Measurements from ENCODE around the gene TNFSF12. TPM values are rescaled to one million over a fixed set of nuclear protein-coding genes. Genes with fewer than 3 reads are reported as not detected.
A peak's percentile ranks its signal among the peaks of the same experiment; 100 is the strongest.

The TNFSF12 gene
- total and polyA plus RNA-seq, 5 donors from 2014 or later, result 35.5 to 49.6 (median 43.9) TPM

DNA sequence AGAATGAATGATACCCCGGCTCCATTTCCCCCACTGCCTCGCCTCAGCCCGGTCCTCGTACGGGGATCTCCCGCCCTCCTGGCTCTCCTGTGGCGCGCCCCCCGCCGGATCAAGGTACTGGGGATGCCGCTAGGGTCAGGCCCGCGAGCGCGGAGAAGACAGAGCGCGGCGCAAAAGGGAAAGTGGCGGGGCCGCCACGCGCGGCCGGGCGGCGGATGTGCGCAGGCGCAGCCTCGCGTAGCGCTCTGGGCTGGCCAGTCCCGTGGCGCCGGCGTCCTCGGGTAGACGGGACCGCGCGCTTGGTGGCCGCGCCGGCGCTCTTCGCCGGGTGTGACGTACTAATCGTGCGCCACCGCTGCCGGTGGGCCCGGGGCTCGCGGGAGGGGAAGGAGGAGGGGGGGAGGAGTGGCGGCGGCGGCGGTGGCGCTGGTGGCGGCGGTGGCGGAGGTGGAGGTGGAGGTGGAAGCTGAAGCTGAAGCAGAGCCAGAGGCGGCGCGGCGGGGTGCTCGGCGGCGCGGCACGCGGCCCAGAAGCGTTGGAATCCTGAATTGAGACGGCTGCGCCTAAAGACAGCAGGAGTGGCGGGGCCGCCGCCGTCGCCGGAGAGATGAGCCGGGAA lies 12.8 kb downstream of the TNFSF12 start, which contains the start of gene SENP3:
SENP3 (plus strand) TSS at position 331 of the 619 bp plus-strand sequence. CDS start 1,158 bp downstream, outside the sequence.
- Histone ChIP-seq H3K4me3 (ENCODE audit: low read depth, low read length) (peak within 1 kb of the TSS; percentile 86), H3K36me3 (ENCODE audit: control insufficient read depth, insufficient read depth, low read length) (peaks cover 15% of the 10 kb centered on the region), H3K4me1 (ENCODE audit: control insufficient read depth, insufficient read depth, low read length, poor library complexity, severe bottlenecking) (peaks cover 40% of the 10 kb centered on the region), H3K27ac (ENCODE audit: insufficient read depth, low read length, poor library complexity, severe bottlenecking) (peak within 1 kb of the TSS; percentile 97), H3K9me3 (ENCODE audit: control insufficient read depth in 2 of 2, low read length in 2 of 2) (no peaks in the 10 kb centered on the region), H3K27me3 (ENCODE audit: control insufficient read depth, insufficient read depth, low read length) (no peaks in the 10 kb centered on the region)
- peaks cover 16 to 46% (median 17%) of the 10 kb centered on the region in 4 donors for H3K4me1 Mint-ChIP-seq
- H3K9me3 Mint-ChIP-seq, result no peaks in the 10 kb centered on the region
- peak; percentile 90 to 93 (median 91) for DNase-seq
- H3K27me3 Mint-ChIP-seq, result peaks cover 7% of the 10 kb centered on the region
- H3K36me3 Mint-ChIP-seq, result peaks cover 9% of the 10 kb centered on the region
- ATAC-seq (ENCODE audit: low read depth in 2 of 2), result peak; percentile 82 to 83
- peak within 1 kb of the TSS; percentile 94 to 98 (median 96) for H3K4me3 Mint-ChIP-seq
- peak within 1 kb of the TSS; percentile 93 to 98 (median 95) for H3K27ac Mint-ChIP-seq

DNA sequence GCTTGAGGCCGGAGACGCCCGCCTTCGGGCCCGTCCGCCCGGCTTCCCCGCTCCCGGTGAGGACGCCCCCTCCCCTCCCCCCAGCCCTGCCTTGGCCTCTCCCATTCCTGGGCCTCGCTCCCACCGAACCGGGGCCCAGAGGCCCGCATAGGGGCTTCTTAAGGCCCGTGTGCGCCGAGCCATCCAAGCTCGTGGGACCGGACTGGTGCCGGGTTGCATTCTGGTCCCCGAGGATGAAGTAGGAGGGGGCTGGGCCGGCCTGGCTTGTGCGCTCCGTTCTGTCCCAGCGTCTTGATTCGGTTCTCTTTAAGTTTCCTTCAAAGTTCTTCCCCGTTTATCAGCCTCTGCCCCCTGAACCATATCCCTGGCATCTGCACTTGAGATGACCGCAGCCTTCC lies 13.3 kb downstream of the TNFSF12 start:
- H3K27me3 ChIP-seq (ENCODE audit: control insufficient read depth, insufficient read depth, low read length), result no peaks in the 10 kb centered on the region
- H3K4me1 Mint-ChIP-seq, result peaks cover 16 to 45% (median 18%) of the 10 kb centered on the region in 4 donors
- H3K4me3 Mint-ChIP-seq, result peak overlapping the region; percentile 92 to 97 (median 94)
- H3K4me3 ChIP-seq (ENCODE audit: low read depth, low read length), result peak overlapping the region; percentile 72
- H3K27ac ChIP-seq (ENCODE audit: insufficient read depth, low read length, poor library complexity, severe bottlenecking), result peak overlapping the region; percentile 97
- no peaks in the 10 kb centered on the region for H3K9me3 Mint-ChIP-seq
- H3K36me3 ChIP-seq (ENCODE audit: control insufficient read depth, insufficient read depth, low read length), result peaks cover 20% of the 10 kb centered on the region
- H3K36me3 Mint-ChIP-seq, result peaks cover 13% of the 10 kb centered on the region
- peaks cover 7% of the 10 kb centered on the region for H3K27me3 Mint-ChIP-seq
- H3K4me1 ChIP-seq (ENCODE audit: control insufficient read depth, insufficient read depth, low read length, poor library complexity, severe bottlenecking), result peaks cover 40% of the 10 kb centered on the region
- H3K27ac Mint-ChIP-seq, result peak overlapping the region; percentile 77 to 92 (median 84)
- ATAC-seq (ENCODE audit: low read depth in 2 of 2) (no peak), DNase-seq (no peak)
- H3K9me3 ChIP-seq (ENCODE audit: control insufficient read depth in 2 of 2, low read length in 2 of 2), result no peaks in the 10 kb centered on the region

DNA sequence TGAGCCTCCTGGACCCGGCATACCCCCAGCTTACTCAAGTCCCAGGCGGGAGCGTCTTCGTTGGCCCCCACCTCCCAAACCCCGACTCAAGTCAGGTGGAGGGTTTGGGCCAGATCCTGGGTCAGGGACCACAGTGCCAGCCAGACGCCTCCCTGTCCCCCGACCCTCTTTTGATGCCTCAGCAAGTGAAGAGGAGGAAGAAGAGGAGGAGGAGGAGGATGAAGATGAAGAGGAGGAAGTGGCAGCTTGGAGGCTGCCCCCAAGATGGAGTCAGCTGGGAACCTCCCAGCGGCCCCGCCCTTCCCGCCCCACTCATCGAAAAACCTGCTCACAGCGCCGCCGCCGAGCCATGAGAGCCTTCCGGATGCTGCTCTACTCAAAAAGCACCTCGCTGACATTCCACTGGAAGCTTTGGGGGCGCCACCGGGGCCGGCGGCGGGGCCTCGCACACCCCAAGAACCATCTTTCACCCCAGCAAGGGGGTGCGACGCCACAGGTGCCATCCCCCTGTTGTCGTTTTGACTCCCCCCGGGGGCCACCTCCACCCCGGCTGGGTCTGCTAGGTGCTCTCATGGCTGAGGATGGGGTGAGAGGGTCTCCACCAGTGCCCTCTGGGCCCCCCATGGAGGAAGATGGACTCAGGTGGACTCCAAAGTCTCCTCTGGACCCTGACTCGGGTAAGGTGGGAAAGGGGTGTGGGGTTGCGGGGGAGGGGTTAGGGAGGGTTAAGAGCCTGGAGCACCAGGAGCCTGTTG lies 14.4 kb downstream of the TNFSF12 start:
- Histone ChIP-seq H3K4me1 (ENCODE audit: control insufficient read depth, insufficient read depth, low read length, poor library complexity, severe bottlenecking) (peaks cover 38% of the 10 kb centered on the region), H3K27ac (ENCODE audit: insufficient read depth, low read length, poor library complexity, severe bottlenecking) (peak overlapping the region; percentile 97), H3K36me3 (ENCODE audit: control insufficient read depth, insufficient read depth, low read length) (peaks cover 25% of the 10 kb centered on the region), H3K9me3 (ENCODE audit: control insufficient read depth in 2 of 2, low read length in 2 of 2) (no peaks in the 10 kb centered on the region), H3K4me3 (ENCODE audit: low read depth, low read length) (no peak overlapping the region), H3K27me3 (ENCODE audit: control insufficient read depth, insufficient read depth, low read length) (no peaks in the 10 kb centered on the region)
- Mint-ChIP-seq H3K9me3 (no peaks in the 10 kb centered on the region), H3K27me3 (peaks cover 7% of the 10 kb centered on the region), H3K36me3 (peaks cover 13% of the 10 kb centered on the region), H3K4me1 (peaks cover 16 to 46% (median 19%) of the 10 kb centered on the region in 4 donors), H3K27ac (peak overlapping the region in 1 of 3 donors; percentile 92), H3K4me3 (peak overlapping the region; percentile 90 to 97 (median 94))
- DNase-seq (no peak), ATAC-seq (ENCODE audit: low read depth in 2 of 2) (no peak)

DNA sequence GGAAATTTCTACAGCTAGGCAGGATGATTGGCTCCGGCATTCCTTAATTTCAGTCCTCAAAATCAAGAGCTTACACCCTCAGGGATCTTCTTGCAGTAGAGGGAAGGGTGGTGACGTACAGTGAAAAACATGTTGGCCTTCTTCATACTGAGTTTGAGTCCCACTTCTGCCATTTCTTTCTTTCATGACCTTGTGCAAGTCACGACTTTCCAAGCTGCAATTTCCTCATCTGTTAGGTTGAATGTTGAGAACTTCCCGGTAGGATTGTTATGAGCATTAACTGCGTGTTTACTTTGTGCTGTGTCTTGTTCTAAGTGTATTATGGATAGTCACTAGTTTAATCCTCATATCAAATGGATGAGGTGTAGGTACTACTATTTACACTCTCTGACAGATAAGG lies 20.7 kb downstream of the TNFSF12 start:
- Mint-ChIP-seq H3K27ac (peak overlapping the region in 1 of 3 donors; percentile 33), H3K36me3 (peaks cover 32% of the 10 kb centered on the region), H3K9me3 (peaks cover 0 to 1% (median 0%) of the 10 kb centered on the region in 7 donors), H3K4me3 (peak overlapping the region in 2 of 4 donors; percentile 36 to 59), H3K27me3 (peaks cover 11% of the 10 kb centered on the region), H3K4me1 (peaks cover 0 to 24% (median 15%) of the 10 kb centered on the region in 4 donors)
- H3K4me3 ChIP-seq (ENCODE audit: low read depth, low read length), result no peak overlapping the region
- peaks cover 14% of the 10 kb centered on the region for H3K4me1 ChIP-seq (ENCODE audit: control insufficient read depth, insufficient read depth, low read length, poor library complexity, severe bottlenecking)
- H3K36me3 ChIP-seq (ENCODE audit: control insufficient read depth, insufficient read depth, low read length), result peaks cover 42% of the 10 kb centered on the region
- no peaks in the 10 kb centered on the region for H3K9me3 ChIP-seq (ENCODE audit: control insufficient read depth in 2 of 2, low read length in 2 of 2)
- ATAC-seq (ENCODE audit: low read depth in 2 of 2) (no peak), DNase-seq (no peak)
- H3K27ac ChIP-seq (ENCODE audit: insufficient read depth, low read length, poor library complexity, severe bottlenecking), result no peak overlapping the region
- no peaks in the 10 kb centered on the region for H3K27me3 ChIP-seq (ENCODE audit: control insufficient read depth, insufficient read depth, low read length)

DNA sequence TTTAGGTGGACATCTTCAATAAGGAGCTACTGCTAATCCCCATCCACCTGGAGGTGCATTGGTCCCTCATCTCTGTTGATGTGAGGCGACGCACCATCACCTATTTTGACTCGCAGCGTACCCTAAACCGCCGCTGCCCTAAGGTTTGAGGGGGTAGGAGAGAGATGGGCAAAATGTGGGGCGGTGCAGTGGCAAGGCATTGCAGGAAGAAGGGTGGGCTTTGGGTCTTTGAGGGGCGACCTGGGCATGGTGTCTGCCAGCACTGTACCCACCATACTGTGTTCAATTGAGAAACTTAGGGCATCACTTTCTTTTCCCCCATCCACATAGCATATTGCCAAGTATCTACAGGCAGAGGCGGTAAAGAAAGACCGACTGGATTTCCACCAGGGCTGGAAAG lies 21.5 kb downstream of the TNFSF12 start:
- H3K4me3 ChIP-seq (ENCODE audit: low read depth, low read length), result no peak overlapping the region
- DNase-seq, result no peak
- ATAC-seq (ENCODE audit: low read depth in 2 of 2), result no peak
- H3K9me3 ChIP-seq (ENCODE audit: control insufficient read depth in 2 of 2, low read length in 2 of 2), result no peaks in the 10 kb centered on the region
- no peaks in the 10 kb centered on the region for H3K27me3 ChIP-seq (ENCODE audit: control insufficient read depth, insufficient read depth, low read length)
- Mint-ChIP-seq H3K4me3 (peak overlapping the region in 1 of 4 donors; percentile 12), H3K36me3 (peaks cover 37% of the 10 kb centered on the region), H3K9me3 (peaks cover 0 to 1% (median 0%) of the 10 kb centered on the region in 7 donors), H3K27ac (peak overlapping the region; percentile 33 to 86 (median 69)), H3K4me1 (peaks cover 0 to 32% (median 20%) of the 10 kb centered on the region in 4 donors), H3K27me3 (peaks cover 11% of the 10 kb centered on the region)
- H3K4me1 ChIP-seq (ENCODE audit: control insufficient read depth, insufficient read depth, low read length, poor library complexity, severe bottlenecking), result peaks cover 21% of the 10 kb centered on the region
- no peak overlapping the region for H3K27ac ChIP-seq (ENCODE audit: insufficient read depth, low read length, poor library complexity, severe bottlenecking)
- peaks cover 42% of the 10 kb centered on the region for H3K36me3 ChIP-seq (ENCODE audit: control insufficient read depth, insufficient read depth, low read length)

DNA sequence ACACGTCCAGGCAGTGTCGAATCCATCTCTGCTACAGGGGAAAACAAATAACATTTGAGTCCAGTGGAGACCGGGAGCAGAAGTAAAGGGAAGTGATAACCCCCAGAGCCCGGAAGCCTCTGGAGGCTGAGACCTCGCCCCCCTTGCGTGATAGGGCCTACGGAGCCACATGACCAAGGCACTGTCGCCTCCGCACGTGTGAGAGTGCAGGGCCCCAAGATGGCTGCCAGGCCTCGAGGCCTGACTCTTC lies 23.4 kb downstream of the TNFSF12 start:
- peak in 1 of 3 donors; percentile 99 for DNase-seq
- Histone ChIP-seq H3K4me1 (ENCODE audit: control insufficient read depth, insufficient read depth, low read length, poor library complexity, severe bottlenecking) (peaks cover 24% of the 10 kb centered on the region), H3K4me3 (ENCODE audit: low read depth, low read length) (peak overlapping the region; percentile 95), H3K36me3 (ENCODE audit: control insufficient read depth, insufficient read depth, low read length) (peaks cover 50% of the 10 kb centered on the region), H3K27ac (ENCODE audit: insufficient read depth, low read length, poor library complexity, severe bottlenecking) (peak overlapping the region; percentile 90), H3K9me3 (ENCODE audit: control insufficient read depth in 2 of 2, low read length in 2 of 2) (no peaks in the 10 kb centered on the region), H3K27me3 (ENCODE audit: control insufficient read depth, insufficient read depth, low read length) (no peaks in the 10 kb centered on the region)
- Mint-ChIP-seq H3K27ac (peak overlapping the region; percentile 97 to 100 (median 99)), H3K9me3 (peaks cover 0 to 1% (median 0%) of the 10 kb centered on the region in 7 donors), H3K27me3 (peaks cover 11% of the 10 kb centered on the region), H3K4me1 (peaks cover 0 to 51% (median 26%) of the 10 kb centered on the region in 4 donors), H3K4me3 (peak overlapping the region; percentile 96 to 99 (median 98)), H3K36me3 (peaks cover 47% of the 10 kb centered on the region)
- ATAC-seq (ENCODE audit: low read depth in 2 of 2), result peak; percentile 87 to 88

DNA sequence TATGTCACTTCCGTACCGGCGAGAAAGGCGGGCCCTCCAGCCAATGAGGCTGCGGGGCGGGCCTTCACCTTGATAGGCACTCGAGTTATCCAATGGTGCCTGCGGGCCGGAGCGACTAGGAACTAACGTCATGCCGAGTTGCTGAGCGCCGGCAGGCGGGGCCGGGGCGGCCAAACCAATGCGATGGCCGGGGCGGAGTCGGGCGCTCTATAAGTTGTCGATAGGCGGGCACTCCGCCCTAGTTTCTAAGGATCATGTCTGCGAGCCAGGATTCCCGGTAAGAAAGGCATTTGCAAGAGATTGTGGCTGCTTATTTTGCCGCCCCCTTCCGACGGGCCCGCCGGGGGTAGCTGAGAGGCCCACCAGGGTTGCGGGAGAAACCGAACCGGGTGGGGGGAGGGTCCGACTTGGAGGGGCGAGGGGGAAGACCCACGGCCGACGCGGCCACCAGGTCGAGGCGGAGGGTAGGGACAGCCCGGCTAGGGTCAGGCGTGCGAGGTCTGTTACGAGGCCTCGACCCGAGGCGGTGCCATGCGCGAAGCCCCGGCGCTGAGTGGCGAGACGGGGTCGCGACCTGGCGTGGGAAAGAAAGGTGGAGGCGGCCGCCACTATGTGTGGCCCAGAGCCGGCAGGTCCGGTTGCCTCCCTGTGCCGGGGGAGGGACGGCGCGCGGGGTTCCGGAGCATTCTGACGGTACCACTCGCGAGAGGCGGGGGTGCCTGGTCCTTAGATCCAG lies 23.9 kb downstream of the TNFSF12 start:
- Mint-ChIP-seq H3K4me1 (peaks cover 0 to 53% (median 27%) of the 10 kb centered on the region in 4 donors), H3K9me3 (peaks cover 0 to 1% (median 0%) of the 10 kb centered on the region in 7 donors), H3K4me3 (peak overlapping the region; percentile 96 to 99 (median 98)), H3K27me3 (peaks cover 11% of the 10 kb centered on the region), H3K36me3 (peaks cover 52% of the 10 kb centered on the region), H3K27ac (peak overlapping the region; percentile 97 to 100 (median 99))
- no peak for ATAC-seq (ENCODE audit: low read depth in 2 of 2)
- Histone ChIP-seq H3K27ac (ENCODE audit: insufficient read depth, low read length, poor library complexity, severe bottlenecking) (peak overlapping the region; percentile 97), H3K9me3 (ENCODE audit: control insufficient read depth in 2 of 2, low read length in 2 of 2) (no peaks in the 10 kb centered on the region), H3K27me3 (ENCODE audit: control insufficient read depth, insufficient read depth, low read length) (no peaks in the 10 kb centered on the region), H3K4me3 (ENCODE audit: low read depth, low read length) (peak overlapping the region; percentile 55), H3K36me3 (ENCODE audit: control insufficient read depth, insufficient read depth, low read length) (peaks cover 50% of the 10 kb centered on the region), H3K4me1 (ENCODE audit: control insufficient read depth, insufficient read depth, low read length, poor library complexity, severe bottlenecking) (peaks cover 24% of the 10 kb centered on the region)
- peak in 2 of 3 donors; percentile 100 for DNase-seq
